Tibial nerve (tissue), 3 donors: ENCODE data around the gene CIDEA.

Experiments
- EP300 ChIP-seq, 2 donors: sonication (generic); formaldehyde crosslinking; IDR thresholded peaks; one replicate each; pipeline ENCODE4 v1.6.1; 2017; ENCODE audit warnings: antibody characterized with exemption in 2 of 2, mild to moderate bottlenecking in 1 of 2
- POLR2A ChIP-seq, 2 donors: fragments of 450-650 bp; IDR thresholded peaks; one replicate each; pipeline ENCODE4 v1.6.1; 2017; ENCODE audit warnings: antibody characterized with exemption in 2 of 2, mild to moderate bottlenecking in 2 of 2, moderate library complexity in 2 of 2

GRCh38 chr18:12238826-12239225, 15.3 kb upstream of the CIDEA start:
- no peak for TF ChIP-seq POLR2A (IDR thresholded peaks at IDR 0.05)
- TF ChIP-seq EP300 (IDR thresholded peaks at IDR 0.05): no peak
